GM12875 (cell line): ENCODE data around the gene MBNL1.

Experiments
- H3K4me3 ChIP-seq: one replicate; pipeline ENCODE4 v1.5.1; 2011; ENCODE audit warnings: low read depth, low read length, control low read depth
- TF ChIP-seq, protein P1 (sequence below): IDR thresholded peaks from 2 replicates; pipeline ENCODE4 v1.5.1; 2011; ENCODE audit warnings: low read depth, mild to moderate bottlenecking, control low read depth, inconsistent platforms, low read length, moderate library complexity, borderline replicate concordance; ENCODE audit not compliant: insufficient read depth

Gene MBNL1

GRCh38 chr3:152229692-152230091 lies 39.0 kb upstream of the MBNL1 start:
- TF ChIP-seq, protein P1, sequence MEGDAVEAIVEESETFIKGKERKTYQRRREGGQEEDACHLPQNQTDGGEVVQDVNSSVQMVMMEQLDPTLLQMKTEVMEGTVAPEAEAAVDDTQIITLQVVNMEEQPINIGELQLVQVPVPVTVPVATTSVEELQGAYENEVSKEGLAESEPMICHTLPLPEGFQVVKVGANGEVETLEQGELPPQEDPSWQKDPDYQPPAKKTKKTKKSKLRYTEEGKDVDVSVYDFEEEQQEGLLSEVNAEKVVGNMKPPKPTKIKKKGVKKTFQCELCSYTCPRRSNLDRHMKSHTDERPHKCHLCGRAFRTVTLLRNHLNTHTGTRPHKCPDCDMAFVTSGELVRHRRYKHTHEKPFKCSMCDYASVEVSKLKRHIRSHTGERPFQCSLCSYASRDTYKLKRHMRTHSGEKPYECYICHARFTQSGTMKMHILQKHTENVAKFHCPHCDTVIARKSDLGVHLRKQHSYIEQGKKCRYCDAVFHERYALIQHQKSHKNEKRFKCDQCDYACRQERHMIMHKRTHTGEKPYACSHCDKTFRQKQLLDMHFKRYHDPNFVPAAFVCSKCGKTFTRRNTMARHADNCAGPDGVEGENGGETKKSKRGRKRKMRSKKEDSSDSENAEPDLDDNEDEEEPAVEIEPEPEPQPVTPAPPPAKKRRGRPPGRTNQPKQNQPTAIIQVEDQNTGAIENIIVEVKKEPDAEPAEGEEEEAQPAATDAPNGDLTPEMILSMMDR = no peak

DNA sequence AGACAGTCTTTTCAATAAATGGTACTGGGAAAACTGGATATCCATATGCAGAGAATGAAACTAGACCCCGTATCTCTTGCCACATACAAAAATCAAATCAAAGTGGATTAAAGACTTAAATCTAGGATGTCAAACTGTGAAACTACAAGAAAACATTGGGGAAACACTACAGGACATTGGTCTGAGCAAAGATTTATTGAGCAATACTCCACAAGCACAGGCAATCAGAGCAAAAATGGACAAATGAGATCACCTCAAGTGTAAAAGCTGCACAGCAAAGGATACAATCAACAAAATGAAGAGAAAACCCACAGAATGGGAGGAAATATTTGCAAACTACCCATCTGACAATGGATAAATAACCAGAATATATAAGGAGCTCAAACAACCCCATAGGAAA lies 38.4 kb upstream of the MBNL1 start:
- no peak overlapping the region for H3K4me3 ChIP-seq
- TF ChIP-seq, protein P1 = no peak

More at GRCh38 chr3:152229692-152230091, 39.0 kb upstream of the MBNL1 start:
- no peak overlapping the region for H3K4me3 ChIP-seq

DNA sequence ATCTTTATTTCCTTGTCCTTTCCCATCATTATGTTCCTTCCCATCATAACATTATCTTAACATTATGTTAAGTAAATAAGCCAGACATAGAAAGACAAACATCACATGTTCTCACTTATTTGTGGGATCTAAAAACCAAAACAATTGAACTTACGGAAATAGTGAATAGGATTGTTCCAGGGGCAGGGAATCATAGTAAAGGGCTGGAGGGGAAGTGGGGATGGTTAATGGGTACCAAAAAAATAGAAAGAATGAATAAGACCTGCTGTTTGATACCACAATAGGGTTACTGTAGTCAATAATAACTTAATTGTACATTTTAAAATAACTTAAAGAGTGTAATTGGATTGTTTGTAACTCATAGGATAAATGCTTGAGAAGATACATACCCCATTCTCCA lies 36.7 kb upstream of the MBNL1 start:
- no peak overlapping the region for H3K4me3 ChIP-seq
- TF ChIP-seq, protein P1 = no peak

- H3K4me3 ChIP-seq = no peak overlapping the region
- TF ChIP-seq, protein P1 = no peak
These were observed 36.0 kb upstream of the MBNL1 start for GRCh38 chr3:152232679-152233078.

GRCh38 chr3:152234657-152235375 lies 33.9 kb upstream of the MBNL1 start:
- TF ChIP-seq, protein P1 = no peak
- no peak overlapping the region for H3K4me3 ChIP-seq

DNA sequence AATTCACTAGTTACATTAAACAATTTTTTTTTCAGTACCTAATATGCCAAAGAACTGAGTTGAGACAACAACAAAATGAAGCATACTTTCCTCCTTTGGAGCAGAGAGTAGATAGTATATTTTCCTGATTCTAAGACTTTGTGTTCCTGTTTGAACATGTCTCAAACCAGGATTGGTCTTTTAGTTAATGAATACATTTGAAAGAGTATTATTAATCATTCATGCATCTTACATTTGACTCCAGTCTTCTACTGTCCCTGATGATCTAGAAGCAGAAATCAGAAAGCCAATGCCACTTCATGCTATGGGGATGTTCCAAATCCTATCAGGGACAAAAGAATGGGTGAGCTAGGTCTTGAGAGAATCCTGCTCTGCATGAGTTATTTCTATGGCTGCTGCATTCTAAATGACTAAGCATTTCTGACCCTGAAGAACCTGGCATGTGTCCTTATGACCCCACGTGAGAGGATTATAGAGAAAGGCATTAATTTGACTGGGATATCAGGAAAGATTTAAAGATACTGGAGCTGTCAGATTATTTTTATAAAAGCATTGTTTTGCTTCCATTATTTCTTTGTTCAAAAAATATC lies 32.9 kb upstream of the MBNL1 start:
- H3K4me3 ChIP-seq = no peak overlapping the region
- TF ChIP-seq, protein P1 = no peak

DNA sequence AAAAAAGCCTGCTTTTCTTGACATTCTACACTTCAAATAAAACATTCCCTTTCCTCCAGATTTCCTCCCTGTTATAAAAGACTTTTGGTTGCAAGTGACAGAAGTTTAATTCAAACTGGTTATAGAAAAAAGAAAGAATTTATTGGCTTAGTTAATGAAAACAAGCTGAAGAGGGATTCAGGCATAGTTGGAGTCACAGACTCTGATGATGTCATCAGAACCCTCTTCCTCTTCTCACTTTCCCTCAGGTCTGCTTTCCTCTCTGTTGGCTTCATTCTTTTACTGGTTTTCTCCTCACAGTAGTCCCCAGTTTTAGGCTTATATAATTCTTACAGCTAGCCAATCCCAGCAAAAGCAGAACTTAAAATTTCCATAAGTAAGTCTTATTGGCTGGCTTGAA lies 32.0 kb upstream of the MBNL1 start:
- TF ChIP-seq, protein P1 = no peak
- no peak overlapping the region for H3K4me3 ChIP-seq
